Fibroblast of peridontal ligament (primary cell): Measurements from ENCODE around the gene NT5C2.
"Not testable (repeated sequence)": the region's sequence is repeated elsewhere in the genome, so short reads cannot be mapped to it uniquely, and the experiment has no call there.

Experiments used
- DNase-seq: peaks from one replicate; pipeline ENCODE4 v3.0.0-alpha.2; 2010; ENCODE audit errors: extremely low read depth

Gene NT5C2

DNA sequence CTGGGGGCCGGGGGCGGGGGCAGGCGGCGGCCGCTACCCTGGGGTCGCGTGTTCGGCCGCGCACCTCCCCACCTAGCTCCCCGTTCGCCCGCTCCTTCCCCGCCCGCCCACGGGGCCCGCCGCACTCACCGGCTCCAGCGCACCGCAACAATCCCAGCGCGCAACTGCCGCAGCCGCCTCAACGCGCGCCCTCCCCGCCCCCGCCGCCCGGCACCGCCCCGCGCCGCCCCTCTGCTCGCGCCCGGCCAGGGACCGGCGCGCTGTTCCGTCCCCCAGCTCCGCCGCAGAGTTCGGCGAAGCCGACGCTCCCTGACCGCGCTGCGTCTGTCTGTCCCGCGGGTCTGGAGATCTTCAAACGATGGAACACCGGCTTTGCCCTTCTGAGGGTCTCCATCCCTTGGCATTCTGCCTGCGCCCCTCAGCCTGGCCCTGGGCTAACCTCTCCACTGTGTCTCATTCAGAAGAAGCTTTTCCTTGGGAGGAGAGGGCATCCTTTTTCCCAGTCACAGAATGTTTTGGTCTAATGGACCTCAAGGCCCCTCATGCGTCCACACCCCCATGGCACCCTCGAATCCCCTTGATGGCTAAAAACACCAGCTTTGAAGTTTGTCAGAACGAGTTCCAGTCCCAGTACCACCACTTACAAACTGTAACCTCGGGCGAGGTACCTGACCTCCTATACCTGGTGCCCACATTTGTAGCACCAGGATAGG is at the start of gene NT5C2:
Gene NT5C2 (minus strand): TSS at position 166 of the 713 bp plus-strand sequence. CDS start 18,314 bp downstream, outside the sequence.
- DNase-seq, result peak; percentile 55

- DNase-seq, result peak; percentile 42
Observed at GRCh38 chr10:103241262-103242011, 48.4 kb upstream of the NT5C2 start.

DNA sequence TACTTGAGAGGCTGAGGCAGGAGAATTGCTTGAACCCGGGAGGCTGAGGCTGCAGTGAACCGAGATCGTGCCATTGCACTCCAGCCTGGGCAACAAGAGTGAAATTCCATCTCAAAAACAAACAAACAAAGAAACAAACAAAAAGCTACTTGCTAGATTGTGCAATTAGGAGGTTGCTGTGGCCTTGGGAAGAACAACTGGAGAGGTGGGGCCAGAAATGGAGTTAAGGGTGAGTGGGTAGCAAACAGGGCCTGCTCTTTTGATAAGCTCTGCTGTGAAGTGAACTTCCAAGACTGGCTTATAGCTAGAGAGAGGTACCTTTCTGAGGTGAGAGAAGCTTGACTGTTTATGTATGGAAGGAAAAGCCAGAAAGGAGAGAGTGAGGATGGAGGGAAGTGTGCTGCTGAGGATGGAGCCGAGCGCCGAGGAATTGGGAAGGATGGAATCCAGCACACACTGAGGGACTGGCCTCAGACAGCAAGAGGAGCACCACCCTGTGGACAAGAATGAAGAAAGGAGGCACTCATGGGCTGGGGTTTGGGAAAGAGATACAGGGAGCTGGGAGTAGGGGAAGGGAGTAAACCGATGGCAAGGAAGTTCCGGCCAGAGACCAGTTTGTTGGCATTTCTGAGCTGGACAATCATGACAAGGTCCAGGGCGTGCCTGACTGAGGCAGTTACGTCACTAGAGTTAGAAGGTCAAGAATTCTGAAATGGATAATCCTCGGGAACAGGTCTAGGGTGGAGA is 45.6 kb upstream of the NT5C2 start:
- peak; percentile 70 for DNase-seq

GRCh38 chr10:103235775-103236174 is 42.7 kb upstream of the NT5C2 start:
- no peak for DNase-seq

DNA sequence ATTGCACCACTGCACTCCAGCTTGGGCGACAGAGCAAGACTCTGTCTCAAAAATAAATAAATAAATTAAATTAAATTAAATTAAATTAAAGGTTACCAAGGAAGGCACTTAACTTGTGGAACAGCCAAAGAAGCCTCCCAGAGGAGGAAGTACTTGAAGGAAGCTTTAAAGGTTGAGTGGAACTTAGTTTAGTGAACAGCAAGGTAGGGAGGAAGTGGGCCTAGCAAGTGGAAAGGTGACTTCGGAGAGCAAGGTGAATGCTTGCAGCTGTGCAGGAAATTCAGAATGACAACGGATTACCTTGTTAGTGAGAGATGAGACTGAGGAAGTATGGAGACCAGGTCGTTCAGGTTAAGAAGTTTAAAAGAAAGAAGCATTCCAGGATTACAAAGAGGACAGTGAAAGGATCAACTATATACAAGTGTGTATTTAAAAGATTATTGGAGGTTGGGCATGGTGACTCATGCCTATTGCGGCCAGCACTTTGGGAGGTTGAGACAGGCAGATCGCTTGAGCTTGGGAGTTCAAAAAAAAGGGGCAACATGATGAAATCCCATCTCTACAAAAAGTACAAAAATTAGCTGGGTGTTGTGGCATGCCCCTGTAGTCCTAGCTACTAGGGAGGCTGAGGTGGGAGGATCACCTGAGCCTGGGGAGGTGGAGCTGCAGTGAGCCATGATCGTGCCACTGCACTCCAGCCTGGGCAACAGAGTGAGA is 39.9 kb upstream of the NT5C2 start:
- peak; percentile 77 for DNase-seq

DNA sequence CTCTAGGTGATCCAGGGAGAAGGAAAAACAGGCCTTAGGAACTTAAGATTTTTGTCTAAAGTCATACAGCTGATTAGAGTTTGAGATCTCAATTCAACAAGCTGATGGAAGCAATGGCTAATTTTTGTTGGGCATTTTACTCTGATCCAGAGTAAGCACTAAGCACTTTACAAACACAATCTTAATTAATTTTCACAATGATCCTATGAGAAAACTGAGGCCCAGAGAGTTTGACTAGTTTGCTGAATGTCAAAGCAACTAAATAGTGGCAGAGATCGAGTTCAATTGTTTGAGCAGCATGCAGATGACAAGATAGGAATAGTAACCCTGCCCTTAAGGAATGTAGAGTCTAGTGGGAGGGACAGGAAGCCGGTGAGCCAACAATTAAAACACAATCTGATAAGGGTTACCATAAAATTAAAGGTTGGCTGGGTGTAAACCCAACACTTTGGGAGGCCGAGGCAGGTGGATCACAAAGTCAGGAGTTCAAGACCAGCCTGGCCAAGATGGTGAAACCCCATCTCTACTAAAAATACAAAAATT is 39.1 kb upstream of the NT5C2 start:
- no peak for DNase-seq

DNA sequence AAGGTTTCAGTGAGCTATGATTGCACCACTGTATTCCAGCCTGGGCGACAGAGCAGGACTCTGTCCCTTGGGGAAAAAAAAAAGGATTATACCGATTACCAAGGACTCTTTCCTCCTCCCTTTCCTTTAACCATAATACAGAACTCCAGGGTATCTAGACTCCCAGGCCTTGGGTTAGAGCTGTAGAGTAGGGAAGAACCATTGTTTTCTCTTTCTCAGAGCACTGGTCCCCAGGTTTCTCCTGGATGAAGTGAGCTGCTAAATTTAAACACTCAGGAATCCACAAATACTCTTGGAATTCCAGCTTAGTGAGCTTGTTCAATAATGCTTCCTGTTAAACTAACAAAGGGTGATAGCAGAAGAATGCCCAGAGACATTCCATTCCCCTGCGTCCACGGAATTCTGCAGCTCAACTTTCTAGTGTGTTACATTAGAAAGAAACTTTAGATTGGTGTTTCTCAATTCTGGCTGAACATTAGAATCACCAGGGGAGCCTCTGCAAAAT is 38.0 kb upstream of the NT5C2 start:
- peak; percentile 98 for DNase-seq

GRCh38 chr10:103227416-103227815 is 34.3 kb upstream of the NT5C2 start:
- DNase-seq, result no peak

GRCh38 chr10:103225939-103226338 is 32.9 kb upstream of the NT5C2 start:
- DNase-seq, result peak; percentile 49

DNA sequence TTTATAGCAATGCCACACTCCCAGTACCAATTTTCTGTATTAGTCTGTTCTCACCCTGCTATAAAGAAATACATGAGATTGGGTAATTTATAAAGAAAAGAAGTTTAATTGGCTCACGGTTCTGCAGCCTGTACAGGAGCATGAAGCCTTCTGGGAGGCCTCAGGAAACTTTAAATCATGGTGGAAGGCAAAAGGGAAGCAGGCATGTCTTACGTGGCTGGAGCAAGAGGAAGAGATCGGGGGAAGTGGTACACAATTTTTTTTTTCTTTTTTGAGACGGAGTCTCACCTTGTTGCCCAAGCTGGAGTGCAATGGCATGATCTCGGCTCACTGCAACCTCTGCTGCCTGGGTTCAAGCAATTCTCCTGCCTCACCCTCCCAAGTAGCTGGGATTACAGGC is 31.6 kb upstream of the NT5C2 start:
- not testable (repeated sequence) for DNase-seq

- no peak for DNase-seq
Observed at GRCh38 chr10:103224133-103224532, 31.1 kb upstream of the NT5C2 start.

DNA sequence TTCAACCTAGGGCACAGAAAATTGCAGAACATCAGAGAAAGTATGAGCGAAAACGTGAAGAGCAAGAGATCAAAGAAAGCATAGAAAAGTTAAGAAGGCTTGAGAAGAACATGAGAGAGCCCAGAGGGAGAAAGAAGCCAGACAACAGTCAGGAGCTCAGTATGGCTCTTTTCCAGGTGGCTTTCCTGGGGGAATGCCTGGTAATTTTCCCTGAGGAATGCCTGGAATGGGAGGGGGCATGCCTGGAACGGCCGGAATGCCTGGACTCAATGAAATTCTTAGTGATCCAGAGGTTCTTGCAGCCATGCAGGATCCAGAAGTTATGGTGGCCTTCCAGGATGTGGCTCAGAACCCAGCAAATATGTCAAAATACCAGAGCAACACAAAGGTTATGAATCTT is 23.3 kb upstream of the NT5C2 start:
- DNase-seq, result not testable (repeated sequence)

DNA sequence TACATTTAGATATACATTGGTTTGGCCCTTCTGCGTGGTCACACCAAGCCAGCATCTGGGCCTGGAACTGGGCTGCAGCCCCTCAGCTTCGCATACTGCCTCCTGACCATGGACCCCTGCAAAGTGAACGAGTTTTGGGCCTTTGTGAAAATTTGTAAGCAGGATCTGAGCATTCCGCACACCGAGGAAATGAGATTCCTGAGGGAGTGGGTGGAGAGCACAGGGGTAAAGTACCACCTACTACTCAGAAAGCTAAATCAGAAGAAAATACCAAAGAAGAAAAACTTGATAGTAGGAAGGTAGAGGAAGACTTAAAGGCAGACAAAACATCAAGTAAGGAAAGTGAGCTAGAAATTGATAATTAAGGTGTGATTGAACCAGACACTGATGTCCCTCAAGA is 22.5 kb upstream of the NT5C2 start:
- no peak for DNase-seq

GRCh38 chr10:103210262-103210661 is 17.2 kb upstream of the NT5C2 start:
- DNase-seq, result not testable (repeated sequence)

DNA sequence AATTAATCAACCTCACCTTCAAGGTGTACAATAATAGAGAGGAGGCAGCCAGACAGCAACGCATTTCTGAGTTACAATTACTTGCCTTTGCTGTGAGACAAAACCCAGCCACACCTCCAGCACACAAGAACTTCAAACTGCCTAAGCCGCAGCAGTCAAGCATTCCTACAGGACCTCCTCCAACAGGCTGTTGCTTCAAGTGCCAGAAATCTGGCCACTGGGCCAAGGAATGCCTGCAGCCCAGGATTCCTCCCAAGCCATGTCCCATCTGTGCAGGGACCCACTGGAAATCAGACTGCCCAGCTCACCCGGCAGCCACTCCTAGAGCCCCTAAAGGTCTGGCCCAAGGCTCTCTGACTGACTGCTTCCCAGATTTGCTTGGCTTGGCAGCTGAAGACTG is 14.6 kb upstream of the NT5C2 start:
- peak; percentile 42 for DNase-seq

GRCh38 chr10:103207141-103207540 is 14.1 kb upstream of the NT5C2 start:
- no peak for DNase-seq

- not testable (repeated sequence) for DNase-seq
Observed at GRCh38 chr10:103206715-103207114, 13.6 kb upstream of the NT5C2 start.

- DNase-seq, result not testable (repeated sequence)
Observed at GRCh38 chr10:103205401-103205800, 12.3 kb upstream of the NT5C2 start.

- DNase-seq, result no peak
Observed at GRCh38 chr10:103204353-103205255, 11.5 kb upstream of the NT5C2 start.

DNA sequence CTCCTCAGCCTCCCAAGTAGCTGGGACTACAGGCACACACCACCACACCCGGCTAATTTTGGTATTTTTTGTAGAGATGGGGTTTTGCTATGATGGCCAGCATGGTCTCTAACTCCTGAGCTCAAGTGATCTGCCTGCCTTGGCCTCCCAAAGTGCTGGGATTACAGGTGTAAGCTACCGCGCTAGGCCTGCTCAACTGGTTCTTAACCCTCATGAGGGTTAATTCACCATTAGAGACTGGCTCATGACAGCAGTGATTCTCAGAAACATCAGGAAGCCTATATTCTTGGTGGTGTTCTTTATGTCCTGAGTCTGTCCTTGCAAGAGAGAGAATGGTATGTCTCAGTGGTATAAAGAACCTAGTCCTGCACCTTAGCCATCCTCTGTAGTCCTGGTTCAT is 10.4 kb upstream of the NT5C2 start:
- DNase-seq, result no peak
